Heart right ventricle (tissue), 16 donors: Measurements from ENCODE around the gene CDCA7L. TPM values are rescaled to one million over a fixed set of nuclear protein-coding genes. Genes with fewer than 3 reads are reported as not detected.
"Not testable (repeated sequence)": the region's sequence is repeated elsewhere in the genome, so short reads cannot be mapped to it uniquely, and the experiment has no call there.

ENCODE experiments used
- ATAC-seq, 8 donors: fragments of 200-7000 bp; cut with Tn5 transposase; one replicate each; pipeline ENCODE4 v1.9.1; 2020; ENCODE audit warnings: mild to moderate bottlenecking in 8 of 8, moderate library complexity in 8 of 8, moderate number of reproducible peaks in 1 of 8
- DNase-seq, 2 donors: peaks; one replicate each; pipeline ENCODE4 v3.0.0-alpha.2; 2020
- H3K27ac ChIP-seq, 10 donors: fragments of 200-600 bp; sonication (generic) in 2 of 10; one replicate each; pipeline versions ENCODE4 v1.5.0 to v1.8.0; 2020 to 2022; ENCODE audit warnings: mild to moderate bottlenecking in 3 of 10
- H3K27me3 ChIP-seq, 7 donors: fragments of 200-600 bp; one replicate each; pipeline ENCODE4 v1.8.0; 2021 to 2022; ENCODE audit warnings: mild to moderate bottlenecking in 2 of 7
- H3K36me3 ChIP-seq, 9 donors: fragments of 200-600 bp; sonication (generic) in 1 of 9; one replicate each; pipeline versions ENCODE4 v1.5.0 to v1.8.0; 2020 to 2022; ENCODE audit warnings: mild to moderate bottlenecking in 2 of 9
- H3K4me1 ChIP-seq, 9 donors: fragments of 200-600 bp; sonication (generic) in 1 of 9; one replicate each; pipeline versions ENCODE4 v1.5.0 to v1.8.0; 2020 to 2022; ENCODE audit warnings: mild to moderate bottlenecking in 4 of 9
- H3K4me3 ChIP-seq, 10 donors: fragments of 200-600 bp; sonication (generic) in 2 of 10; one replicate each; pipeline versions ENCODE4 v1.5.0 to v1.8.0; 2020 to 2022; ENCODE audit warnings: mild to moderate bottlenecking in 7 of 10, moderate library complexity in 2 of 10
- H3K9me3 ChIP-seq, 11 donors: fragments of 200-600 bp in 10 of 11; sonication (generic) in 2 of 11; one replicate each; pipeline versions ENCODE4 v1.5.0 to v1.8.0; 2013 to 2022; ENCODE audit warnings: mild to moderate bottlenecking in 2 of 11, control low read depth in 1 of 11, moderate library complexity in 1 of 11
- WGBS, 2 donors: extraction: QIAGEN DNeasy Blood & Tissue Kit; methylation state at CpG; one replicate each; pipeline ENCODE4 v1.1.7; 2013; ENCODE audit warnings: inconsistent platforms in 1 of 2; 5-methylcytosine and 5-hydroxymethylcytosine counted together
- intact Hi-C, 10 donors: fragments of 100-400 bp; cut with DNase I; formaldehyde crosslinking; loops; one replicate each; pipeline versions ENCODE4 v1.11.1 to v1.14.2; 2022
- polyA plus RNA-seq, 2 donors: library from polyadenylated mRNA; stranded (reverse); fragments of 200-250 nt; gene quantifications; one replicate each; pipeline ENCODE4 v1.2.3, GENCODE V29; 2013
- total RNA-seq, 10 donors: library from RNA; stranded (reverse); fragmentation: NEBNext Ultra II Directional in 3 of 10; extraction: Animal tissue kit (Norgen Biotek cat#: 25700) in 3 of 10; gene quantifications; one replicate each; pipeline versions ENCODE4 v1.2.1 to v1.2.4, GENCODE V29; 2021 to 2023
- TF ChIP-seq, protein P1 (sequence below), 9 donors: fragments of 200-600 bp; sonication (generic) in 2 of 9; IDR thresholded peaks; one replicate each; pipeline versions ENCODE4 v1.5.0 to v1.8.0; 2021 to 2022; ENCODE audit warnings: antibody characterized with exemption in 9 of 9, mild to moderate bottlenecking in 5 of 9, moderate library complexity in 1 of 9
- donor health status: Arrhythmogenic right ventricular cardiomyopathy.
- donor health status: ischemic (EF 13 %, LVEDD 7.1; RV severe dilation, severe dysfunction).
- donor health status: healthy with polysubstance abuse.
- donor health status: DM: no; HTN: yes; CAD: no.
- donor health status: DM: no; HTN: no; CAD: no.
- donor health status: ischemic (EF 25% LVEDD 6.9; RV normal size, moderate dysfunction).
- donor health status: ischemic (EF 25% LVEDD 5.7; RV mildly dilated, moderate dysfunction).
- donor health status: healthy.
- donor health status: DM: yes; HTN: yes; CAD: no.
- donor health status: Ischemic cardiomyopathy.
- donor health status: ischemic (EF 35%, LVEDD 5.7; RV mildly dilated, moderate dysfunction).
- donor health status: nonischemic (EF 11% LVEDD 7.7; RV severe dilation, severe dysfunction).
- donor health status: DM: yes; HTN: yes; CAD: no.
- donor health status: PGD.
- donor health status: ischemic (EF 29% LVEDD 5.4; RV normal size, mild dysfunction).
- donor health status: nonischemic (EF 23%, LVEDD 6.1; RV moderate dilation, normal function).

CDCA7L gene
- total and polyA plus RNA-seq, 12 donors, result 10.6 to 59.1 (median 42.8) TPM

DNA sequence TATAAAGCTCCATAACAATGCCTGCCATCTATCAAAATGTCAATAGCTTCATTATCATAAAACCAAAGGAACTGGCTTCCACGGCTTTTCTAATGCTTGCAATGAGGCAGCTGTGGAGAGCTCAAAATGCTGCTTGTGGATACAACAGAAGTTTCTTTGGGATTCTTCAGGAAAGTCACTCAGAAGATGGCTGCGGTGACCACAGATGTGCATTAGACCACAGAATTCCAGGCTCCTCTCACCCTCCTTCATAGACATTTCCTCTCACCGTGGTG is 77.2 kb downstream of the CDCA7L start:
- Histone ChIP-seq H3K27me3 (no peaks in the 10 kb centered on the region), H3K4me3 (no peak overlapping the region), H3K9me3 (no peaks in the 10 kb centered on the region), H3K4me1 (peaks cover 0 to 5% (median 0%) of the 10 kb centered on the region in 9 donors), H3K36me3 (no peaks in the 10 kb centered on the region), H3K27ac (no peak overlapping the region)
- intact Hi-C loops, result no loop called here
- WGBS, 2 donors, result 45 to 48% methylated on average over 3 of the region's 3 CpGs
- DNase-seq (no peak), ATAC-seq (no peak)
- TF ChIP-seq, protein P1, sequence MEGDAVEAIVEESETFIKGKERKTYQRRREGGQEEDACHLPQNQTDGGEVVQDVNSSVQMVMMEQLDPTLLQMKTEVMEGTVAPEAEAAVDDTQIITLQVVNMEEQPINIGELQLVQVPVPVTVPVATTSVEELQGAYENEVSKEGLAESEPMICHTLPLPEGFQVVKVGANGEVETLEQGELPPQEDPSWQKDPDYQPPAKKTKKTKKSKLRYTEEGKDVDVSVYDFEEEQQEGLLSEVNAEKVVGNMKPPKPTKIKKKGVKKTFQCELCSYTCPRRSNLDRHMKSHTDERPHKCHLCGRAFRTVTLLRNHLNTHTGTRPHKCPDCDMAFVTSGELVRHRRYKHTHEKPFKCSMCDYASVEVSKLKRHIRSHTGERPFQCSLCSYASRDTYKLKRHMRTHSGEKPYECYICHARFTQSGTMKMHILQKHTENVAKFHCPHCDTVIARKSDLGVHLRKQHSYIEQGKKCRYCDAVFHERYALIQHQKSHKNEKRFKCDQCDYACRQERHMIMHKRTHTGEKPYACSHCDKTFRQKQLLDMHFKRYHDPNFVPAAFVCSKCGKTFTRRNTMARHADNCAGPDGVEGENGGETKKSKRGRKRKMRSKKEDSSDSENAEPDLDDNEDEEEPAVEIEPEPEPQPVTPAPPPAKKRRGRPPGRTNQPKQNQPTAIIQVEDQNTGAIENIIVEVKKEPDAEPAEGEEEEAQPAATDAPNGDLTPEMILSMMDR (IDR thresholded peaks at IDR 0.05), result no peak

DNA sequence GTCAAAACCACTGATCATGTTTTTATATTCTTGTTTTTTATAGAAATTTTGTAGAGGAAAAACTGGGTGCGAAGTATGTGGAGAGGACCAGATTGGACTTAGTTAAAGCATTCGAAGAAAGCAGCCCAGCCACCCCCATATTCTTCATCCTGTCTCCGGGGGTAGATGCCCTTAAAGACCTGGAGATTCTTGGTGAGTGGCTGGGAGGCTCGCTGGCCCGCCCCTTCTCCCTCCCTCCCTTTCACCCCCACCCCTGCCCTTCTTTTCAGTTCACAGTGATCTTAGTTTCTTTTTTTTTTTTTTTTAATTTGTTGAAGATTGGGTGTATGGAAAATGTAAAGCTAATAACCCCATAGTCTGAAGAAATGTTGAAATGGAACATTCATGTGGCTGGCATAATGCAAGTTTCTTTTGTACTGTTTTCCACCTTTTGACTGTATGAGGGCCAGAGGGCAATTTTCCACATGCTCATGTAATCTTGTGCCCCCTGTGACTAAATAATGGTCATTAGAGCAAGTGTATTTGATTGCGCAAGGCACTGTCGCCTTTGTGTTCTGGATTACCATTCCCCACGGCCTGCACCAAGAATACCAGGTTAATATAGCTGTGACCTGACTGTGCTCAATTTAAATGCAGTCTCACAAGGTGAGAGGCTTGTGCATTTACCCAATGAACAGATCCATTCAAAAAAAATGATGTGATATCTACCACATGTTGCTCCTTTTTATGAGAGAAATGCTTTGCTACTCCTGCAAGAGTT is 77.7 kb downstream of the CDCA7L start:
- 74 to 84% methylated on average over 8 of the region's 8 CpGs for WGBS, 2 donors
- DNase-seq, result no peak
- Histone ChIP-seq H3K27ac (no peak overlapping the region), H3K9me3 (no peaks in the 10 kb centered on the region), H3K36me3 (no peaks in the 10 kb centered on the region), H3K27me3 (no peaks in the 10 kb centered on the region), H3K4me1 (peaks cover 0 to 5% (median 0%) of the 10 kb centered on the region in 9 donors), H3K4me3 (no peak overlapping the region)
- intact Hi-C loops, result no loop called here
- no peak for ATAC-seq
- TF ChIP-seq, protein P1 (IDR thresholded peaks at IDR 0.05), result no peak

- peaks cover 0 to 5% (median 0%) of the 10 kb centered on the region in 9 donors for H3K4me1 ChIP-seq
- no peaks in the 10 kb centered on the region for H3K9me3 ChIP-seq
- no peak for DNase-seq
- intact Hi-C loops, result no loop called here
- no peak for ATAC-seq
- no peak overlapping the region for H3K4me3 ChIP-seq
- TF ChIP-seq, protein P1 (IDR thresholded peaks at IDR 0.05), result no peak
- H3K27ac ChIP-seq, result no peak overlapping the region
- no peaks in the 10 kb centered on the region for H3K27me3 ChIP-seq
- H3K36me3 ChIP-seq, result no peaks in the 10 kb centered on the region
These were observed 78.5 kb downstream of the CDCA7L start for GRCh38 chr7:21867226-21867625.

- Histone ChIP-seq H3K27me3 (no peaks in the 10 kb centered on the region), H3K4me1 (peaks cover 0 to 5% (median 0%) of the 10 kb centered on the region in 9 donors), H3K4me3 (no peak overlapping the region), H3K9me3 (no peaks in the 10 kb centered on the region), H3K36me3 (no peaks in the 10 kb centered on the region), H3K27ac (no peak overlapping the region)
- DNase-seq, result no peak
- no peak for ATAC-seq
- 64 to 67% methylated on average over 1 of the region's 1 CpG for WGBS, 2 donors
- intact Hi-C loops, result no loop called here
- TF ChIP-seq, protein P1 (IDR thresholded peaks at IDR 0.05), result no peak
These were observed 79.0 kb downstream of the CDCA7L start for GRCh38 chr7:21866731-21867130.

- H3K27ac ChIP-seq, H3K9me3 ChIP-seq, DNase-seq, H3K36me3 ChIP-seq, intact Hi-C loops, H3K27me3 ChIP-seq, H3K4me3 ChIP-seq, H3K4me1 ChIP-seq, ATAC-seq: not testable (repeated sequence)
- WGBS, 2 donors, result 58 to 62% methylated on average over 7 of the region's 7 CpGs
These were observed 80.0 kb downstream of the CDCA7L start for GRCh38 chr7:21865631-21866204.
